Measurements from ENCODE around the gene HSP90AB1. TPM values are rescaled to one million over a fixed set of nuclear protein-coding genes. Genes with fewer than 3 reads are reported as not detected.

Gene HSP90AB1
- polyA plus RNA-seq, 1 of the 3 experiments (the other 2 are of a cell fraction), result 843 TPM

DNA sequence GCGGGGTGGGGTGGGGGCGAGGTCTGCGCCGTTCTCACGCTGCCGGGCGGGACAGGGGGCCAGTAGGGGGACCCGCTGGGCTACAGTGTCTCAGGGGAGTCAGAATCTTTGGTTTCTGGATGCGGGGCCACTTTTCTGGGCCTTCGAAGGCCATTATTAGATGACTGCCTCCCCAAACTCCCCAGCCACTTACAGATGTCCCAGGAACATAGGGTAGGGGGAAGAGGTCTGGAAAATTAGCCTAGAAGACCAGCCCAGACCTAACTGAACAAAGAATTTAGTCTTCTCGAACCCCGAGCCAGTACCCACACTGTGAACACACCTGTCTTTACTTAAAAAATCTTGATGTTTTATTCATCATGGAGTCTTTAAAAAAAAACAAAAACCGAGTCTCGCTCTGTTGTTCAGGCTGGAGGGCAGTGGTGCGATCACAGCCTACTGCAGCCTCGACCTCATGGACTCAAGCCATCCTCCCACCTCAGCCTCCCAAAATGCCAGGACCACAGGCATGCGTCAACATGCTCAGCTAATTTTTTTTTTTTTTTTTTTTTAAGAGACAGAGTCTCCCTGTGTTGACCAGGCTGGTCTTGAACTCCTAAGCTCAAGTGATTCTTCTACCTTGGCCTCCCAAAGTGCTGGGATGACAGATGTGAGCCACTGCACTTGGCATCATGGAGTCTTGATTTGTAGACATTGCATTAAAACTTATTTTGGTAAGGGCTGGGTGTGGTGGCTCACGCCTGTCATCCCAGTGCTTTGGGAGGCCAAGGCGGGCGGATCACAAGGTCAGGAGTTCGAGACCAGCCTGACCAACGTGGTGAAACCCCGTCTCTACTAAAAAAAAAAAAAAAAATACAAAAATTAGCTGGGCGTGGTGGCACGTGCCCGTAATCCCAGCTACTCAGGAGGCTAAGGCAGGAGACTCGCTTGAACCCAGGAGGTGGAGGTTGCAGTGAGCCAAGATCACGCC, 26.8 kb upstream of the HSP90AB1 start:
- H3K9ac ChIP-seq, result no peak overlapping the region
- no peaks in the 10 kb centered on the region for H3K27me3 ChIP-seq (ENCODE audit: insufficient read depth)
- peak overlapping the region in 1 of 2 experiments; percentile 88; a peak in 2 of 4 replicates for H3K27ac ChIP-seq (ENCODE audit: low read depth in 2 of 2, low read length in 1 of 2)
- no peak overlapping the region for H2AFZ ChIP-seq (ENCODE audit: low read depth)
- peaks cover 7% of the 10 kb centered on the region for H3F3A ChIP-seq (replicated peaks; ENCODE audit: insufficient read depth)
- ChIA-PET POLR2A (interaction anchor here (1.0 to 1.4 kb wide), 5 partner anchors 22 to 447 kb away, joined by 3 to 20 read pairs (median 4); partner anchors contain the start of genes HSP90AB1 and SLC35B2), CTCF (interaction anchor here (0.7 to 13.7 kb wide), 6 partner anchors 14 to 303 kb away, joined by 3 to 224 read pairs (median 5); no protein-coding TSS in a partner anchor)
- peak overlapping the region in 1 of 2 experiments; percentile 48; a peak in 2 of 4 replicates for H3K4me3 ChIP-seq (ENCODE audit: low read depth in 2 of 2, low read length in 1 of 2)
- H4K20me1 ChIP-seq (ENCODE audit: insufficient read depth), result no peaks in the 10 kb centered on the region
- no peak for DNase-seq
- TF ChIP-seq EP300 (IDR thresholded peaks at IDR 0.05; ENCODE audit: borderline replicate concordance in 1 of 2, low read depth in 1 of 2, low read length in 1 of 2), result no peak
- no peak for TF ChIP-seq SIN3A (IDR thresholded peaks at IDR 0.05; ENCODE audit: borderline replicate concordance, low read depth, low read length)
- TF ChIP-seq NFIC (IDR thresholded peaks at IDR 0.05; ENCODE audit: borderline replicate concordance), result no peak
- TF ChIP-seq TEAD4 (IDR thresholded peaks at IDR 0.05; ENCODE audit: borderline replicate concordance, insufficient read depth), result no peak
- TF ChIP-seq, protein P1, sequence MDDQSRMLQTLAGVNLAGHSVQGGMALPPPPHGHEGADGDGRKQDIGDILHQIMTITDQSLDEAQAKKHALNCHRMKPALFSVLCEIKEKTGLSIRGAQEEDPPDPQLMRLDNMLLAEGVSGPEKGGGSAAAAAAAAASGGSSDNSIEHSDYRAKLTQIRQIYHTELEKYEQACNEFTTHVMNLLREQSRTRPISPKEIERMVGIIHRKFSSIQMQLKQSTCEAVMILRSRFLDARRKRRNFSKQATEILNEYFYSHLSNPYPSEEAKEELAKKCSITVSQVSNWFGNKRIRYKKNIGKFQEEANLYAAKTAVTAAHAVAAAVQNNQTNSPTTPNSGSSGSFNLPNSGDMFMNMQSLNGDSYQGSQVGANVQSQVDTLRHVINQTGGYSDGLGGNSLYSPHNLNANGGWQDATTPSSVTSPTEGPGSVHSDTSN (IDR thresholded peaks at IDR 0.05), result no peak
- no peak for TF ChIP-seq TCF12 (IDR thresholded peaks at IDR 0.05)
- TF ChIP-seq, protein P2, sequence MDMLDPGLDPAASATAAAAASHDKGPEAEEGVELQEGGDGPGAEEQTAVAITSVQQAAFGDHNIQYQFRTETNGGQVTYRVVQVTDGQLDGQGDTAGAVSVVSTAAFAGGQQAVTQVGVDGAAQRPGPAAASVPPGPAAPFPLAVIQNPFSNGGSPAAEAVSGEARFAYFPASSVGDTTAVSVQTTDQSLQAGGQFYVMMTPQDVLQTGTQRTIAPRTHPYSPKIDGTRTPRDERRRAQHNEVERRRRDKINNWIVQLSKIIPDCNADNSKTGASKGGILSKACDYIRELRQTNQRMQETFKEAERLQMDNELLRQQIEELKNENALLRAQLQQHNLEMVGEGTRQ (IDR thresholded peaks at IDR 0.05; ENCODE audit: borderline replicate concordance, low read depth, low read length), result no peak
- TF ChIP-seq, protein P3, sequence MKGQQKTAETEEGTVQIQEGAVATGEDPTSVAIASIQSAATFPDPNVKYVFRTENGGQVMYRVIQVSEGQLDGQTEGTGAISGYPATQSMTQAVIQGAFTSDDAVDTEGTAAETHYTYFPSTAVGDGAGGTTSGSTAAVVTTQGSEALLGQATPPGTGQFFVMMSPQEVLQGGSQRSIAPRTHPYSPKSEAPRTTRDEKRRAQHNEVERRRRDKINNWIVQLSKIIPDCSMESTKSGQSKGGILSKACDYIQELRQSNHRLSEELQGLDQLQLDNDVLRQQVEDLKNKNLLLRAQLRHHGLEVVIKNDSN (IDR thresholded peaks at IDR 0.05; ENCODE audit: borderline replicate concordance, low read depth), result no peak
- no peak for TF ChIP-seq ELF1 (IDR thresholded peaks at IDR 0.05)
- no peak for TF ChIP-seq SMC3 (IDR thresholded peaks at IDR 0.05; ENCODE audit: low read depth, low read length)
- TF ChIP-seq YY1 (IDR thresholded peaks at IDR 0.05; ENCODE audit: low read depth), result no peak
- TF ChIP-seq, protein P4, sequence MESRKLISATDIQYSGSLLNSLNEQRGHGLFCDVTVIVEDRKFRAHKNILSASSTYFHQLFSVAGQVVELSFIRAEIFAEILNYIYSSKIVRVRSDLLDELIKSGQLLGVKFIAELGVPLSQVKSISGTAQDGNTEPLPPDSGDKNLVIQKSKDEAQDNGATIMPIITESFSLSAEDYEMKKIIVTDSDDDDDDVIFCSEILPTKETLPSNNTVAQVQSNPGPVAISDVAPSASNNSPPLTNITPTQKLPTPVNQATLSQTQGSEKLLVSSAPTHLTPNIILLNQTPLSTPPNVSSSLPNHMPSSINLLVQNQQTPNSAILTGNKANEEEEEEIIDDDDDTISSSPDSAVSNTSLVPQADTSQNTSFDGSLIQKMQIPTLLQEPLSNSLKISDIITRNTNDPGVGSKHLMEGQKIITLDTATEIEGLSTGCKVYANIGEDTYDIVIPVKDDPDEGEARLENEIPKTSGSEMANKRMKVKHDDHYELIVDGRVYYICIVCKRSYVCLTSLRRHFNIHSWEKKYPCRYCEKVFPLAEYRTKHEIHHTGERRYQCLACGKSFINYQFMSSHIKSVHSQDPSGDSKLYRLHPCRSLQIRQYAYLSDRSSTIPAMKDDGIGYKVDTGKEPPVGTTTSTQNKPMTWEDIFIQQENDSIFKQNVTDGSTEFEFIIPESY (IDR thresholded peaks at IDR 0.05; ENCODE audit: borderline replicate concordance, low read depth), result no peak
- H3K36me3 ChIP-seq (replicated peaks in 1 of 2; ENCODE audit: control insufficient read depth in 1 of 2, insufficient read depth in 2 of 2, low read length in 1 of 2), result no peaks in the 10 kb centered on the region
- no peaks in the 10 kb centered on the region for H3K9me3 ChIP-seq
- WGBS (ENCODE audit: low lambda C conversion rate), result 61% methylated on average over 27 of the region's 28 CpGs
- peak overlapping the region; percentile 81 for H3K4me2 ChIP-seq
- H3K4me1 ChIP-seq (ENCODE audit: control insufficient read depth in 1 of 2, insufficient read depth in 2 of 2, low read depth in 1 of 2, low read length in 1 of 2), result peaks cover 17 to 53% of the 10 kb centered on the region in 2 experiments
- H3K79me2 ChIP-seq (ENCODE audit: insufficient read depth), result peaks cover 7% of the 10 kb centered on the region; the same call in 1 of the 2 replicates
- no peaks in the 10 kb centered on the region for H3K9me2 ChIP-seq

All from SK-N-SH (cell line).